ENCODE measurements around the gene ICAM2. TPM values are rescaled to one million over a fixed set of nuclear protein-coding genes. Genes with fewer than 3 reads are reported as not detected.
A peak's percentile ranks its signal among the peaks of the same experiment; 100 is the strongest.

ICAM2 gene
- total RNA-seq, 3 donors from 2014 or later, result 6.9 to 14.2 (median 10.3) TPM

- TF ChIP-seq CTCF (IDR thresholded peaks at IDR 0.05), result no peak
- intact Hi-C loops (cut with DNase I, micrococcal nuclease), result no loop called here
- Histone ChIP-seq H3K4me3 (no peak overlapping the region), H3K4me1 (ENCODE audit: low read depth) (peaks cover 13% of the 10 kb centered on the region), H3K36me3 (ENCODE audit: low read depth) (no peaks in the 10 kb centered on the region), H3K9me3 (no peaks in the 10 kb centered on the region)
- peak in 1 of 3 donors; percentile 21 for DNase-seq
- no peak for ATAC-seq
Measured at GRCh38 chr17:63997341-63998048, 22.9 kb downstream of the ICAM2 start.

DNA sequence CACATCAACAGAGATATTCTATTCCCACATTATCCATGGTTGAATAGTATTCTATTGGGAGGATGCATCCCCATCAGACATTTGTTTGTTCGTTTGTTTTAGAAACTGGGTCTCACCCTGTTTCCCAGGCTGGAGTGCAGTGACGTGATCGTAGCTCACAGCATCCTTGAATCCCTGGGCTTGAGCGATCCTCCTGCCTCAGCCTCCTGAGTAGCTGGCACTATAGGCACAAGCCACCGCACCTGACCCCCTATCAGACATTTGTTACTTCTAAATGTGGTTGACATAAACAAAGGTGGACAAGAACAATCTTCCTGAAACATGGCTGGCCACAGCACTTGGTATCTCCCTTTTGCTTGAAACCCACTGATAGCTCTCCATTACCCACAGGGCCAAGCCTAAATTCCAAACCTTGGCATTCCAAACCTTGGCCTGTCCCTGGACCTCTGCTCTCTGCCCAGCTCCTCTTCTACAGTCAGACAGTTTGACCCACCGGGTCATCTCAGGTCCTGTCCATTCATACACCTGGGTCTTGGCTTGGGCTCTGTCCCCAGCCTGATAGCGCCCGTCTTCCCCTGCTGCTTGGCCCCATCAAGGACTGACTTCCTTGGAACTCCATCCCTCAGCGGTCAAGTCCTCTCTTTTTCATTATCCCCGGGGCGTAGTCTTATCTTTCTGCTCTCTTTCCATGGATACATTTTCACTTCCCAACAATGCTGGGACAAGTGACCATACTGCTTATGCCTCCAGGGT lies 23.8 kb downstream of the ICAM2 start:
- intact Hi-C loops (cut with DNase I, micrococcal nuclease), result no loop called here
- no peak for TF ChIP-seq CTCF (IDR thresholded peaks at IDR 0.05)
- Histone ChIP-seq H3K4me1 (ENCODE audit: low read depth) (peaks cover 13% of the 10 kb centered on the region), H3K4me3 (no peak overlapping the region), H3K9me3 (no peaks in the 10 kb centered on the region), H3K36me3 (ENCODE audit: low read depth) (no peaks in the 10 kb centered on the region)
- DNase-seq (no peak), ATAC-seq (no peak)

GRCh38 chr17:63995626-63996025 lies 24.8 kb downstream of the ICAM2 start:
- DNase-seq, result no peak
- no peak overlapping the region for H3K4me3 ChIP-seq
- no peak for TF ChIP-seq CTCF (IDR thresholded peaks at IDR 0.05)

GRCh38 chr17:63993368-63993985 lies 27.0 kb downstream of the ICAM2 start:
- Histone ChIP-seq H3K9me3 (no peaks in the 10 kb centered on the region), H3K4me3 (no peak overlapping the region), H3K36me3 (ENCODE audit: low read depth) (no peaks in the 10 kb centered on the region), H3K4me1 (ENCODE audit: low read depth) (peaks cover 8% of the 10 kb centered on the region)
- no peak for ATAC-seq
- intact Hi-C loops (cut with DNase I, micrococcal nuclease), result no loop called here
- no peak for TF ChIP-seq CTCF (IDR thresholded peaks at IDR 0.05)
- DNase-seq, result no peak

More at GRCh38 chr17:63995626-63996025, 24.8 kb downstream of the ICAM2 start:
- H3K4me1 ChIP-seq (ENCODE audit: low read depth), result peaks cover 13% of the 10 kb centered on the region
- no peaks in the 10 kb centered on the region for H3K36me3 ChIP-seq (ENCODE audit: low read depth)
- H3K9me3 ChIP-seq, result no peaks in the 10 kb centered on the region
- no peak for ATAC-seq
- intact Hi-C loops (cut with DNase I, micrococcal nuclease), result no loop called here

DNA sequence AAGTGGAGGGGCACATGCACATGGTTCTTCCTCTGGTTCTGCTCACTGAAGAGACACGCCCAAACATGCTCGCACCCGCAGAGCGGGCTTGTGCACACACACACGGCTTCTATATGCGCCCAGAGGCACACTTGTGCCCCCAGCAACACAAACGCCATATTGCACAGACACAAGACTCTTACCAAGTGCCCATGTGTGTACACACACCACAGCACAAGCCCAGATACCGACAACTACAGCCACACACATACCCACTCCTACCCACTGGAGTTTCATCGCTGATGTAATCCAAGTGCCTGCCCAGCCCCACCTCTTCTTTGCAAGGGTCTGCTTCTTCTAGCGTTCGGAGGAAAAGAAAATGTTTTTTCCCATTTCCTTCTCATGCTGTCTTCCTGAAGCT lies 28.8 kb downstream of the ICAM2 start:
- H3K4me1 ChIP-seq (ENCODE audit: low read depth), result no peaks in the 10 kb centered on the region
- no peak overlapping the region for H3K4me3 ChIP-seq
- ATAC-seq (no peak), DNase-seq (no peak)
- no peaks in the 10 kb centered on the region for H3K9me3 ChIP-seq
- intact Hi-C loops (cut with DNase I, micrococcal nuclease), result no loop called here
- no peak for TF ChIP-seq CTCF (IDR thresholded peaks at IDR 0.05)
- H3K36me3 ChIP-seq (ENCODE audit: low read depth), result no peaks in the 10 kb centered on the region
